ENCODE results near the gene MTRF1L.

- no peak for TF ChIP-seq POLR2A (IDR thresholded peaks at IDR 0.05; ENCODE audit: low read depth, low read length)
- no peak for TF ChIP-seq POLR2AphosphoS5 (IDR thresholded peaks at IDR 0.05; ENCODE audit: low read depth, low read length)
Measured at GRCh38 chr6:152943260-152943897, 59.1 kb downstream of the MTRF1L start.
